ENCODE measurements around the gene ZNF280D.
"Not testable (repeated sequence)": the region's sequence is repeated elsewhere in the genome, so short reads cannot be mapped to it uniquely, and the experiment has no call there.

Gene ZNF280D

GRCh38 chr15:56733136-56734012 lies at the start of gene ZNF280D:
ZNF280D (minus strand) TSS chr15:56733509; CDS start chr15:56707109, 26,400 bp downstream.
- DNase-seq (ENCODE audit: low read depth in 2 of 2) = peak; percentile 60 to 67

- no peak for DNase-seq (ENCODE audit: low read depth in 2 of 2)
These were observed 49.0 kb upstream of the ZNF280D start for GRCh38 chr15:56782306-56782705.

- DNase-seq (ENCODE audit: low read depth in 2 of 2) = no peak
These were observed 48.4 kb upstream of the ZNF280D start for GRCh38 chr15:56781666-56782065.

- not testable (repeated sequence) for DNase-seq (ENCODE audit: low read depth in 2 of 2)
These were observed 46.9 kb upstream of the ZNF280D start for GRCh38 chr15:56780102-56780725.

- not testable (repeated sequence) for DNase-seq (ENCODE audit: low read depth in 2 of 2)
These were observed 46.1 kb upstream of the ZNF280D start for GRCh38 chr15:56779449-56779848.

- DNase-seq (ENCODE audit: low read depth in 2 of 2) = no peak
These were observed 45.5 kb upstream of the ZNF280D start for GRCh38 chr15:56778761-56779160.

- DNase-seq (ENCODE audit: low read depth in 2 of 2) = no peak
These were observed 43.5 kb upstream of the ZNF280D start for GRCh38 chr15:56776839-56777238.

GRCh38 chr15:56775641-56776040 lies 42.3 kb upstream of the ZNF280D start:
- DNase-seq (ENCODE audit: low read depth in 2 of 2) = no peak

GRCh38 chr15:56774356-56774755 lies 41.0 kb upstream of the ZNF280D start:
- no peak for DNase-seq (ENCODE audit: low read depth in 2 of 2)

- no peak for DNase-seq (ENCODE audit: low read depth in 2 of 2)
These were observed 39.7 kb upstream of the ZNF280D start for GRCh38 chr15:56772868-56773639.

GRCh38 chr15:56770173-56770572 lies 36.9 kb upstream of the ZNF280D start:
- DNase-seq (ENCODE audit: low read depth in 2 of 2) = no peak

- no peak for DNase-seq (ENCODE audit: low read depth in 2 of 2)
These were observed 34.0 kb upstream of the ZNF280D start for GRCh38 chr15:56767315-56767714.

- no peak for DNase-seq (ENCODE audit: low read depth in 2 of 2)
These were observed 31.9 kb upstream of the ZNF280D start for GRCh38 chr15:56765251-56765650.

GRCh38 chr15:56763141-56763895 lies 30.0 kb upstream of the ZNF280D start:
- DNase-seq (ENCODE audit: low read depth in 2 of 2) = no peak

- no peak for DNase-seq (ENCODE audit: low read depth in 2 of 2)
These were observed 26.9 kb upstream of the ZNF280D start for GRCh38 chr15:56760186-56760585.

GRCh38 chr15:56759450-56759845 lies 26.1 kb upstream of the ZNF280D start:
- no peak for DNase-seq (ENCODE audit: low read depth in 2 of 2)

- DNase-seq (ENCODE audit: low read depth in 2 of 2) = no peak
These were observed 25.6 kb upstream of the ZNF280D start for GRCh38 chr15:56758770-56759449.

GRCh38 chr15:56757875-56758274 lies 24.6 kb upstream of the ZNF280D start:
- no peak for DNase-seq (ENCODE audit: low read depth in 2 of 2)

GRCh38 chr15:56754772-56755370 lies 21.6 kb upstream of the ZNF280D start:
- no peak for DNase-seq (ENCODE audit: low read depth in 2 of 2)

- no peak for DNase-seq (ENCODE audit: low read depth in 2 of 2)
These were observed 19.7 kb upstream of the ZNF280D start for GRCh38 chr15:56752986-56753385.

- DNase-seq (ENCODE audit: low read depth in 2 of 2) = no peak
These were observed 16.7 kb upstream of the ZNF280D start for GRCh38 chr15:56749982-56750381.
